Stimulated activated CD4-positive, alpha-beta T cell treated with anti-CD3 and anti-CD28 coated beads, TNF-alpha, amount 100 ng/mL, for 24 hours (primary cell): ENCODE measurements around the gene PRDM16.

ENCODE experiments used
- DNase-seq, 3 experiments: peaks; one replicate each; pipeline ENCODE4 v3.0.0-alpha.2; 2020; ENCODE audit warnings: low read depth in 3 of 3

The PRDM16 gene

DNA sequence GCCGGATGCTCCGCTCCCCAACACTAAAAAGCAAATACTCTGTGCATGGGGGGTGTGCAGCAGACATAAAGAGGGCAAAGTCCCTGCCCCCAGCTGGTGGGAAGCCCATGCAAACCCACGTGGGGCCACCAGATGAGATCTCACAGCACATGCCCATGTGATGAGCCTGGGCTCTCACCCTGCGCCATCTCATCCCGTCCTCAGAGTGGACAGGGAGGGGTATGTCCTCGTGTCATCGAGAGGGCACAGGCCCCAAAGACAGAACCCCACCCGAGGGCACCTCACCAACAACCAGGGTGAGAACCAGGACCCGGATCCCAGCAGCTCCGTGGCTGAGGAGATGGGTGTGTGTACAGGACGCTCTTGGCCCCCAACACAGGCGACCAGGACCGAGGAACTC, 360.3 kb downstream of the PRDM16 start:
- no peak for DNase-seq

- no peak for DNase-seq
Measured at GRCh38 chr1:3429766-3430165, 360.8 kb downstream of the PRDM16 start.

DNA sequence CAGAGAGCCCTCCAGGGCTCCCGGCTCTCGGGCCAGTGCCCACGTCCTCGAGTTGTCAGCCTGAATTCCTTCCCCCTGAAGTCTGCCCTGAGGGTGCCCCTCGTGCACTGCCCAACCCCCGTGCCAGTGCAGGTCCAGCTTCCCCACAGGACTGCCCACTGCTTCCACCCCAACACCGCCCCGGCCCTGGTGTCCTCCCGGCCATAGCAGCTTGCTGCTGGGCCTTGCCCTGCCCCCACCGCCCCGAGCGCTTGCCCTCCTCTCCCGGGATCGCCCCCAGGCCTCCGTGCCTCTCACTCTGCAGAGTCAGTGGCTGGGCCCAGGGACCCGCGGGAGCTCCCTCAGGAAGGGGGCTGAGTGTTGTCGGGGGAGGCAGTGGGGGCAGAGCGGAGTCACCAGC, 361.4 kb downstream of the PRDM16 start:
- DNase-seq, result no peak

GRCh38 chr1:3430820-3431219, 361.8 kb downstream of the PRDM16 start:
- DNase-seq, result no peak

DNA sequence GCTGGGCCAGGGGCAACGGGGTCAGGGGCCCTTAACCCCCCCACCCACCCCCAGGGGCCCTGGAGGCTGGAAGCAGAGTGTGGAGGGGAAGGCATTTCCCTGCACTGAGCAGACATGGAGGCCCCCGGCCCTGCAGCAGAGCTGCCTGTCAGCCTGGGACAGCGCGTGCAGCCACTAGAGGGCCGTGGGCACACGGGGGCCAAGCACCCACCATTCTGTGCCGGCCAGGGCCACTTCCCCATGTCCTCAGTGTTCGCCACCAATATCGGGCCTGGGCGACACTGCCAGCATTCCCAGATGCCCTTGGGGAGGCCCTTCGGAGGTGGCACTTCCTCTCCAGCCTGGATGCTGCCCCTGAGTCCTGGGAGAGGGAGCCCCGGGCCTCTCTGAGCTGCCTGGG, 362.3 kb downstream of the PRDM16 start:
- DNase-seq, result no peak

GRCh38 chr1:3431686-3432085, 362.7 kb downstream of the PRDM16 start:
- no peak for DNase-seq

DNA sequence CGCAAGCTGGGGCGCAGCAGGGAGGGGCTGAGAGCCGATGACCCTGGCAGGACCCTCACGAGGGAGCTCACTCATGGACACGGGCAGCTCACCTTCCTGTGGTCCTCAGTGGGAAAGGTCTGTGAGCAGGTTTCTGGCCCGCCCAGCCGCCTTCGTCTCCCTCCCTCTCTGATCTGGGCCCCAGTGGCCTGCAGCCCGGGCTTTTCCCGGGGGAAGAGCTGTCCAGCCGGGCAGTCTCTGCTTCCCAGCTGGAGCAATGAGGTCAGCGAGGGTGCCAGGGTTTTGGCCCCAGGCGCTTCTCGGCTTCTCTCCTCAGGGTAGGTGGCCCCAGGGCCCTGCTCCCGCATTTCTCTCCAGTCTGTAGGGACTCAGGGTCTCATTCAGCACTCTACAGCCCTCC, 363.3 kb downstream of the PRDM16 start:
- DNase-seq, result no peak

DNA sequence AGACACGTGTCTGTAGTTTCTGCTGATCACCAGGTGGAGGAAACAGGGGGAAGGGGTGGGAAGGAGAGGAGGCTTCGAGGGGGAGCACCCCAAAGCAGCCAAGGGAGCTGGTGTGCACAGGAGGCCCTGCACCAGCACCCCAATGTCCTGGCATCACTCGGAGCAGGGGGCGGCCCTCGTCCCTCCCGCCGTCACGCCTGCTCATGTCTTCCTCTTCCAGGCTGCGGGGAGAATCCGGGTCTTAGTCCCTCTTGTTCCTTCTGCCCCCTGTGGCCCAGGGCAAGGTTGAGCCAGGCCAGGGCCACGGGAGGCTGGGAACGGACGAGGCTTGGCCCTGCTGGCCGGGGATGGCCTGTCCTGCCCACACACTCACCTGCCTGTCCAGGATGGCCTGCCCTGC, 364.1 kb downstream of the PRDM16 start:
- no peak for DNase-seq

- DNase-seq, result no peak
Measured at GRCh38 chr1:3433596-3434320, 364.8 kb downstream of the PRDM16 start.

DNA sequence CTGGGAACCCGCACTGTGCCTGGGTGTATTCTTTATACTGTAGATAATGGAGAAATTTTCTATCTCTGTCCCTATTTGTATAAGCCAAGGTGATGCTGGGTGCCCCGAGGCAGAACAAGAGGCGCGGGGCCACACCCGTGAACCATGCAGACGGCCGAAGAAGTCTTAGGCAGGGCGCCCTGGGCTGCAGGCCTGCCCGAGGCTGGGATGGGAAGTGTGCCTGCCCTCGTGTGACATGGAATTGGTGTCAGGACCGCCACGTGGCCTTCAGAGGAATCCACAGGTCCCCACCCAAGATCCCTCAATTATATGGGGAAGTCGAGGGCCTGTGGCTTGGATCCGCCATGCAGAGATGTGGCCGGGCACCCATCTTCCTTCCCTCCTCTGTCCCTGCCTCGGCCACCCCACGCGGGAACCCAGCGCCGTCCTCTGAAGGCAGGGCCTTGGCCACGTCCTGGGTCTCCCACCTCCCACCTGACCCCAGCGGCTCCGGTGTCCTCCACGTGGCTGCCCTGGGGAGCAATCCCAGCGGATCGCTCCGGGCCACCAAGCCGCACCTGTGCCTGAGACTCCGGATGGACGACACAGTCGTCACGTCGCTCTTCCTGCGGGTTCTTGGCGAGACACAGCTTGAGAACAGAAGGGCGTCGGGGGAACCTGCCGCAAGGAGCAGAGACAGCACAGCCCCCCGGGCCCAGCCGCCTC, 365.6 kb downstream of the PRDM16 start:
- DNase-seq, result no peak

GRCh38 chr1:3435666-3436065, 366.7 kb downstream of the PRDM16 start:
- DNase-seq, result no peak

DNA sequence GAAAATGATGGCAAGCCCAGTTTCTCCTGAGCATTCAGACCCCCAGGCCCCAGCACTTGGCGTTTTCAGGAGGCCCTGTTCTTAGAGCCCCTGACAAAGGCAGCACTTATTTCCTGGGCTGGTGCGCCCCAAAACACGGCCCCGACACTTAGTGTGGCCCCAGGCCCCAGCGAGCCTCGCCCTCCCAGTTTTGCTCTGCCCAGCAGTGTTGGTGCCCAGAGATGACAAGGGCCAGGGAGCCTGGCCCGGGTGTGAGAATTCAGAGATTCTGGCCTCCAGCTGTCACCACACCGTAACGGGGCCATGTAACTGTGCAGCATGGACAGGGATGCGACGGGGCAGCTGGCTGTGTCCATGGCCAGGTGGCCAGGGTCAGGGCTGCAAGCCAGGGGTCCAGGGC, 367.4 kb downstream of the PRDM16 start:
- DNase-seq, result no peak

DNA sequence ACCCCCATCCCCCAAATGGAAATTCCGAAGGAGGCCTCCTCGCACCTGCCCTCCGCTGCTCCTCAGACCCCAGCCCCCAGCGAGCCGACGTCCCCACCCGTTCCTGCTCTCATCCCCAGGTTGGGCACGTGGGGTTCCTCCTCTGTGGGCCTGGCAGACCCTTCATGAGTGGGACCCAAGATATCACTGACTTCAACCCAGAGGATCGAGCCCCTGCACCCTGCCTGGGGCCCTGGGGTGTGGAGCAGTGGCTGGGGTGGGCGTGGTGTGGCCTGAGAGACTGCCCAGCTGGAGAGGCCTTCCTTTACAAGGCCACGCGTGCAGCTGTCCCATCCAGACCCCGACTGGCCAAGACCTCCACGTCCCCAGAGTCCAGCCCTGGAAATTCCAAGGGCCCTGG, 367.9 kb downstream of the PRDM16 start:
- no peak for DNase-seq

DNA sequence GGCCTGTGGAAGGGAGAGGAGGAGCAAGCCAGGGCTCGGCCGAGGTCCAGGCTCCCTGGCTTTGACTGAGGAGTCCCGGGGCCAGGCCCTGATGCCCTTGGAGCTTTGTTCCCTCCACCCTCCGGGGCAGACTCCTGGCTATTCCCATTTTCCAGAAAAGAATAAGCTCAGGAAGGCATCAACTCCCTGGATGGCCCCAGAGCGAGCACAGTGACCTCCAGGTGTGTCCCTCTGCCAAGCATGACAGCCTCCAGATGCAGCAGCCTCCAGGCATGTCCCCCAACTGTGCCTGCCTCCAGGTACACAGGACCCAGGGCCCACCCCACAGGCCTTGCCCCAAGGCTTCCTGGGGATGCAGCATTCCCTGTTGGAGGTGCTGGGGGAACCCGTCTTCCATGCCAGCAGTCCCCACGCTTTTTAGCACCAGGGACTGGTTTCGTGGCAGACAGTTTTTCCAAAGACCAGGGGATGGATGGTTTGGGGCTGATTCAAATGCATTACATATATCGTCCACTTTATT, 369.7 kb downstream of the PRDM16 start:
- DNase-seq, result no peak

GRCh38 chr1:3439346-3440299, 370.6 kb downstream of the PRDM16 start:
- DNase-seq, result no peak

GRCh38 chr1:3440300-3440681, 371.3 kb downstream of the PRDM16 start:
- DNase-seq, result no peak

- no peak for DNase-seq
Measured at GRCh38 chr1:3440711-3441409, 371.9 kb downstream of the PRDM16 start.

GRCh38 chr1:3441410-3441847, 372.4 kb downstream of the PRDM16 start:
- no peak for DNase-seq

DNA sequence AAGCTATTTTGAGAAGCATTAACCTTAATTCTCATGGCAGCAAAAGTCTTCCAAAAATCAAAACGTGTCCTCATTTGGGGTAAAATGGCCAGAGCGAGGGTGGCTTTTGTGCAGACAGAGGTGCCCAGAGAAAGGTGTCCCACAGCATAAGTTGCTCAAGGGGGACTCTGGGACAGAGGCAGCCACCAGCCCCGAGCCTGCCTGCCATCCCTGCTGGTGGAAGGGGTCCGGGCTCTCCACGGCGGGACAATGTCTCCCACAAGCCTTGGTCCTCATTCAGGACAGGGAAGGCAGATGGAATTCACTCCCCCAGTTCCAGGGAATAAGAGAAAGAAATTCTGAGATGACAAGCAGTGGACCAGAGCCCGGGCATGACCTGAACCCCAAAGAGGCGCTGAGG, 372.9 kb downstream of the PRDM16 start:
- DNase-seq, result no peak

GRCh38 chr1:3442331-3442730, 373.3 kb downstream of the PRDM16 start:
- no peak for DNase-seq

GRCh38 chr1:3442901-3443300, 373.9 kb downstream of the PRDM16 start:
- DNase-seq, result no peak

- no peak for DNase-seq
Measured at GRCh38 chr1:3443807-3444206, 374.8 kb downstream of the PRDM16 start.
